Type B pancreatic cell (in vitro differentiated cells): ENCODE data around the gene MAP7D1. TPM values are rescaled to one million over a fixed set of nuclear protein-coding genes. Genes with fewer than 3 reads are reported as not detected.

Source experiments
- DNase-seq: peaks from one replicate; pipeline ENCODE4 v3.0.0; 2021; ENCODE audit warnings: mixed read lengths; ENCODE audit not compliant: unreplicated experiment; ENCODE audit errors: extremely low spot score
- H3K27ac Mint-ChIP-seq: 2 replicates; pipeline ENCODE4 v1.8.0; 2021; ENCODE audit warnings: mild to moderate bottlenecking, mixed read lengths
- H3K27me3 Mint-ChIP-seq: 2 replicates; pipeline ENCODE4 v1.8.0; 2021; ENCODE audit warnings: mixed read lengths
- H3K36me3 Mint-ChIP-seq: 2 replicates; pipeline ENCODE4 v1.8.0; 2021; ENCODE audit warnings: mixed read lengths
- H3K4me1 Mint-ChIP-seq: one replicate; pipeline ENCODE4 v1.8.0; 2021; ENCODE audit warnings: mixed read lengths; ENCODE audit not compliant: unreplicated experiment
- H3K4me3 Mint-ChIP-seq: 2 replicates; pipeline ENCODE4 v1.8.0; 2021; ENCODE audit warnings: mild to moderate bottlenecking, mixed read lengths
- H3K9me3 Mint-ChIP-seq: 2 replicates; pipeline ENCODE4 v1.8.0; 2021; ENCODE audit warnings: mixed read lengths
- total RNA-seq: library from RNA; stranded (reverse); gene quantifications from 2 replicates; pipeline ENCODE4 v1.2.1, GENCODE V29; 2021; ENCODE audit warnings: low replicate concordance
- TF ChIP-seq, protein P1 (sequence below): fragments of 200-600 bp; sonication (generic); conservative IDR thresholded peaks from 2 replicates; pipeline ENCODE4 v1.5.0; 2021; ENCODE audit warnings: antibody characterized with exemption, mild to moderate bottlenecking

The MAP7D1 gene
- total RNA-seq, 1 donor from 2014 or later: 112 TPM

- Mint-ChIP-seq H3K27ac (no peak overlapping the region), H3K36me3 (no peaks in the 10 kb centered on the region), H3K4me3 (peak overlapping the region; percentile 40), H3K4me1 (peaks cover 18% of the 10 kb centered on the region), H3K9me3 (no peaks in the 10 kb centered on the region), H3K27me3 (peaks cover 7% of the 10 kb centered on the region)
- no peak for DNase-seq
- TF ChIP-seq, protein P1, sequence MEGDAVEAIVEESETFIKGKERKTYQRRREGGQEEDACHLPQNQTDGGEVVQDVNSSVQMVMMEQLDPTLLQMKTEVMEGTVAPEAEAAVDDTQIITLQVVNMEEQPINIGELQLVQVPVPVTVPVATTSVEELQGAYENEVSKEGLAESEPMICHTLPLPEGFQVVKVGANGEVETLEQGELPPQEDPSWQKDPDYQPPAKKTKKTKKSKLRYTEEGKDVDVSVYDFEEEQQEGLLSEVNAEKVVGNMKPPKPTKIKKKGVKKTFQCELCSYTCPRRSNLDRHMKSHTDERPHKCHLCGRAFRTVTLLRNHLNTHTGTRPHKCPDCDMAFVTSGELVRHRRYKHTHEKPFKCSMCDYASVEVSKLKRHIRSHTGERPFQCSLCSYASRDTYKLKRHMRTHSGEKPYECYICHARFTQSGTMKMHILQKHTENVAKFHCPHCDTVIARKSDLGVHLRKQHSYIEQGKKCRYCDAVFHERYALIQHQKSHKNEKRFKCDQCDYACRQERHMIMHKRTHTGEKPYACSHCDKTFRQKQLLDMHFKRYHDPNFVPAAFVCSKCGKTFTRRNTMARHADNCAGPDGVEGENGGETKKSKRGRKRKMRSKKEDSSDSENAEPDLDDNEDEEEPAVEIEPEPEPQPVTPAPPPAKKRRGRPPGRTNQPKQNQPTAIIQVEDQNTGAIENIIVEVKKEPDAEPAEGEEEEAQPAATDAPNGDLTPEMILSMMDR: no peak
These were observed 44.8 kb upstream of the MAP7D1 start for GRCh38 chr1:36111151-36111550.

DNA sequence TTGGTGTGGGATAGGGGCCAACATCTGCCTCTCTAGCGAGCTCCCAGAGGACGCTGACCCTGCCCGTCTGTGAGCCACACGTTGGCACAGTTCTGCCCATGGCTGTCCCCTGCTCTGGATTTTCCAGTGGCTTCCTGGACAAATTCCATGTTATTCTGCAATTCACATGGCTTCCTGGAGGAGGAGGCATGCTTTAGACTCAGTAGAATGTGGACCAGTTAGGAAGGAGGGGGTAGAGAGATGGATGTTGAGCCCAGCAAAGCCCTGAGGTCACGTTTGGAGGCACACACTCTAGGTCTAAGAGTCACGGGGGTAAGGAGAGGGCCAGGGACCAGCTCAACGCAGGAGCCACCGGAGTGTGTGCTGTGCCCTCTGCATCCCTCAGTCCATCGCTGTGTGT lies 43.1 kb upstream of the MAP7D1 start:
- TF ChIP-seq, protein P1: no peak
- DNase-seq: no peak
- Mint-ChIP-seq H3K27ac (no peak overlapping the region), H3K4me3 (no peak overlapping the region), H3K9me3 (no peaks in the 10 kb centered on the region), H3K4me1 (peaks cover 16% of the 10 kb centered on the region), H3K36me3 (no peaks in the 10 kb centered on the region), H3K27me3 (peaks cover 12% of the 10 kb centered on the region)

DNA sequence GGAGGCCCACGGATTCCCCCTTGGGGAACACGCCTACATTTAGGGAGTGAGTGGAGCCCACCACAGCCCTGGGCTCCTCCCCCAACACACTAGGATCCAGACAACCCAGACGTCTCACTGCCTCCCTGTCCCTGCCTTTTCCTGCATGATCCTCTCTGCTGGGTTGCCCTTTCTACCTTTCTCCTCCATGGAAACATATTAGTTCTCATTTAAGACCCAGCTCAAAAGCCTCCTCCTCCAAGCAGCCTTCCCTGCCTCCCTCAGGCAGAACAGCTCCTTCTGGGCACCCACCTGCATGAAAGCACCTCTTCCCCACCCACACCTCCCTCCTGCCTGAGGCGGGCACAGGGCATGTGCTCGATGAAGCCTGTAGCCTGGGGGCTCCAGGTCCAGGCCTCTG lies 41.6 kb upstream of the MAP7D1 start:
- H3K9me3 Mint-ChIP-seq: no peaks in the 10 kb centered on the region
- H3K36me3 Mint-ChIP-seq: no peaks in the 10 kb centered on the region
- TF ChIP-seq, protein P1: no peak
- H3K4me1 Mint-ChIP-seq: peaks cover 7% of the 10 kb centered on the region
- DNase-seq: no peak
- H3K27ac Mint-ChIP-seq: no peak overlapping the region
- H3K4me3 Mint-ChIP-seq: no peak overlapping the region
- peaks cover 12% of the 10 kb centered on the region for H3K27me3 Mint-ChIP-seq

- Mint-ChIP-seq H3K4me1 (peaks cover 11% of the 10 kb centered on the region), H3K27me3 (peaks cover 14% of the 10 kb centered on the region), H3K27ac (no peak overlapping the region), H3K4me3 (no peak overlapping the region), H3K9me3 (no peaks in the 10 kb centered on the region), H3K36me3 (no peaks in the 10 kb centered on the region)
- TF ChIP-seq, protein P1: no peak
- no peak for DNase-seq
These were observed 40.7 kb upstream of the MAP7D1 start for GRCh38 chr1:36115200-36115669.

DNA sequence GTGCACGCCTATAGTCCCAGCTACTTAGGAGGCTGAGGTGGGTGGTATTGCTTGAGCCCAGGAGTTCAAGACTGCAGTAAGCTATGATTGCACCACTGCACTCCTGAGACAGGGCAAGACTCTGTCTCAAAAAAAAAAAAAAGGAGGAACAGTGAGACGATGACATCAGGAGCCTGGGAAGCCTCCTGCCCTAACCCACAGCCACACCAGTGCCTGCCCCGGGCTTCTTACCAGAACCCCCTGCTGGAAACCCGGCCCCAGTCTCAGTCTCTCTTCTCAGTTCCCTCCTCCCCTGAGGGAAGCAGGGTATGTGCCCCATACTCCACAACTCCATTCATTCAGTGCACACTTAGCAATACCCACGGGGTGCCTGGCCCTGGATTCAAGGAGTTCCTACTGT lies 40.0 kb upstream of the MAP7D1 start:
- Mint-ChIP-seq H3K27ac (no peak overlapping the region), H3K27me3 (peaks cover 14% of the 10 kb centered on the region), H3K36me3 (no peaks in the 10 kb centered on the region), H3K4me3 (no peak overlapping the region), H3K9me3 (no peaks in the 10 kb centered on the region), H3K4me1 (peaks cover 11% of the 10 kb centered on the region)
- TF ChIP-seq, protein P1: no peak
- DNase-seq: no peak

GRCh38 chr1:36116901-36117300 lies 39.1 kb upstream of the MAP7D1 start:
- DNase-seq: no peak
- Mint-ChIP-seq H3K27me3 (peaks cover 17% of the 10 kb centered on the region), H3K9me3 (no peaks in the 10 kb centered on the region), H3K27ac (no peak overlapping the region), H3K36me3 (no peaks in the 10 kb centered on the region), H3K4me3 (no peak overlapping the region), H3K4me1 (peaks cover 3% of the 10 kb centered on the region)
- TF ChIP-seq, protein P1: no peak
